Fibroblast of lung (primary cell): ENCODE data around the gene UNC5A. TPM values are rescaled to one million over a fixed set of nuclear protein-coding genes. Genes with fewer than 3 reads are reported as not detected.

Experiments
- DNase-seq, 2 donors: peaks; one replicate each; pipeline versions ENCODE4 v3.0.0 to v3.0.0-alpha.2; 2010; ENCODE audit warnings: low read depth in 2 of 2
- H2AFZ ChIP-seq: 2 replicates; pipeline ENCODE4 v1.5.1; 2012; ENCODE audit warnings: low read length, control low read depth, inconsistent platforms
- H3K27ac ChIP-seq: 2 replicates; pipeline ENCODE4 v1.5.1; 2011; ENCODE audit warnings: low read length, control low read depth; ENCODE audit not compliant: insufficient read depth
- H3K27me3 ChIP-seq: 2 replicates; pipeline ENCODE4 v1.5.1; 2011; ENCODE audit warnings: mild to moderate bottlenecking, low read length; ENCODE audit not compliant: control insufficient read depth, insufficient read depth
- H3K36me3 ChIP-seq: 2 replicates; pipeline ENCODE4 v1.5.1; 2011; ENCODE audit warnings: low read length; ENCODE audit not compliant: control insufficient read depth, insufficient read depth
- H3K4me1 ChIP-seq: 2 replicates; pipeline ENCODE4 v1.5.1; 2011; ENCODE audit warnings: low read length; ENCODE audit not compliant: control insufficient read depth, insufficient read depth; ENCODE audit errors: extremely low read depth
- H3K4me2 ChIP-seq: 2 replicates; pipeline ENCODE4 v1.5.1; 2011; ENCODE audit warnings: low read length, control low read depth; ENCODE audit not compliant: insufficient read depth; ENCODE audit errors: extremely low read depth
- H3K4me3 ChIP-seq, 4 experiments: fragments of 200-600 bp in 1 of 4; sonication (generic) in 1 of 4; replicated peaks in 1 of 4; 2 replicates each; pipeline ENCODE4 v1.5.1; 2011 to 2016; ENCODE audit warnings: low read length in 4 of 4, low read depth in 3 of 4, mild to moderate bottlenecking in 3 of 4, control low read depth in 2 of 4, inconsistent platforms in 1 of 4, mixed read lengths in 1 of 4; ENCODE audit not compliant: insufficient read depth in 1 of 4; ENCODE audit errors: control extremely low read depth in 1 of 4
- H3K79me2 ChIP-seq: 2 replicates; pipeline ENCODE4 v1.5.1; 2012; ENCODE audit warnings: mild to moderate bottlenecking, low read length, inconsistent platforms; ENCODE audit not compliant: control insufficient read depth, insufficient read depth
- H3K9ac ChIP-seq: 2 replicates; pipeline ENCODE4 v1.5.1; 2011; ENCODE audit warnings: mild to moderate bottlenecking, low read length, control low read depth; ENCODE audit not compliant: insufficient read depth
- H3K9me3 ChIP-seq: 2 replicates; pipeline ENCODE4 v1.5.1; 2012; ENCODE audit warnings: low read depth, low read length; ENCODE audit not compliant: control insufficient read depth, insufficient read depth
- H4K20me1 ChIP-seq: 2 replicates; pipeline ENCODE4 v1.5.1; 2011; ENCODE audit warnings: low read length; ENCODE audit not compliant: control insufficient read depth, insufficient read depth; ENCODE audit errors: extremely low read depth
- EZH2 ChIP-seq: IDR thresholded peaks from 2 replicates; pipeline ENCODE4 v1.5.1; 2012; ENCODE audit warnings: low read length, control low read depth, mild to moderate bottlenecking; ENCODE audit errors: missing control alignments
- polyA plus RNA-seq, 2 donors: library from polyadenylated mRNA; depleted of rRNA in 1 of 2; stranded (reverse) in 1 of 2; unstranded in 1 of 2; fragments of >200 nt; gene quantifications; 2 replicates each; pipeline ENCODE4 v1.2.1, GENCODE V29; 2011 to 2012; ENCODE audit warnings: missing spikeins in 1 of 2
- total RNA-seq: library from RNA; depleted of rRNA; stranded (reverse); fragments of >200 nt; gene quantifications from 2 replicates; pipeline ENCODE4 v1.2.1, GENCODE V29; 2014
- TF ChIP-seq, protein P1 (sequence below), 2 donors: IDR thresholded peaks in 1 of 2; conservative IDR thresholded peaks in 1 of 2; 1 replicate in 1 of 2; 2 replicates in 1 of 2; pipeline ENCODE4 v1.5.1; 2011 to 2012; ENCODE audit warnings: low read length in 2 of 2, control low read depth in 1 of 2, inconsistent platforms in 1 of 2, low read depth in 1 of 2, mild to moderate bottlenecking in 1 of 2

The UNC5A gene
- total and polyA plus RNA-seq, 2 donors (not counting 1 experiment from before 2014, with no cell fraction given): not detected

- Histone ChIP-seq H3K4me3 (no peak overlapping the region), H2AFZ (no peak overlapping the region), H4K20me1 (no peaks in the 10 kb centered on the region), H3K4me1 (no peaks in the 10 kb centered on the region), H3K79me2 (no peaks in the 10 kb centered on the region), H3K9ac (no peak overlapping the region), H3K4me2 (no peak overlapping the region), H3K27ac (no peak overlapping the region), H3K27me3 (peaks cover 16% of the 10 kb centered on the region), H3K9me3 (no peaks in the 10 kb centered on the region), H3K36me3 (no peaks in the 10 kb centered on the region)
- DNase-seq: no peak
- TF ChIP-seq, protein P1, sequence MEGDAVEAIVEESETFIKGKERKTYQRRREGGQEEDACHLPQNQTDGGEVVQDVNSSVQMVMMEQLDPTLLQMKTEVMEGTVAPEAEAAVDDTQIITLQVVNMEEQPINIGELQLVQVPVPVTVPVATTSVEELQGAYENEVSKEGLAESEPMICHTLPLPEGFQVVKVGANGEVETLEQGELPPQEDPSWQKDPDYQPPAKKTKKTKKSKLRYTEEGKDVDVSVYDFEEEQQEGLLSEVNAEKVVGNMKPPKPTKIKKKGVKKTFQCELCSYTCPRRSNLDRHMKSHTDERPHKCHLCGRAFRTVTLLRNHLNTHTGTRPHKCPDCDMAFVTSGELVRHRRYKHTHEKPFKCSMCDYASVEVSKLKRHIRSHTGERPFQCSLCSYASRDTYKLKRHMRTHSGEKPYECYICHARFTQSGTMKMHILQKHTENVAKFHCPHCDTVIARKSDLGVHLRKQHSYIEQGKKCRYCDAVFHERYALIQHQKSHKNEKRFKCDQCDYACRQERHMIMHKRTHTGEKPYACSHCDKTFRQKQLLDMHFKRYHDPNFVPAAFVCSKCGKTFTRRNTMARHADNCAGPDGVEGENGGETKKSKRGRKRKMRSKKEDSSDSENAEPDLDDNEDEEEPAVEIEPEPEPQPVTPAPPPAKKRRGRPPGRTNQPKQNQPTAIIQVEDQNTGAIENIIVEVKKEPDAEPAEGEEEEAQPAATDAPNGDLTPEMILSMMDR (conservative IDR thresholded peaks at IDR 0.05 in 1 of 2, IDR thresholded peaks at IDR 0.05 in 1 of 2; ENCODE audit: low read depth in 1 of 2, low read length in 2 of 2): no peak
- no peak for TF ChIP-seq EZH2
These were observed 81.1 kb downstream of the UNC5A start for GRCh38 chr5:176891331-176891958.

DNA sequence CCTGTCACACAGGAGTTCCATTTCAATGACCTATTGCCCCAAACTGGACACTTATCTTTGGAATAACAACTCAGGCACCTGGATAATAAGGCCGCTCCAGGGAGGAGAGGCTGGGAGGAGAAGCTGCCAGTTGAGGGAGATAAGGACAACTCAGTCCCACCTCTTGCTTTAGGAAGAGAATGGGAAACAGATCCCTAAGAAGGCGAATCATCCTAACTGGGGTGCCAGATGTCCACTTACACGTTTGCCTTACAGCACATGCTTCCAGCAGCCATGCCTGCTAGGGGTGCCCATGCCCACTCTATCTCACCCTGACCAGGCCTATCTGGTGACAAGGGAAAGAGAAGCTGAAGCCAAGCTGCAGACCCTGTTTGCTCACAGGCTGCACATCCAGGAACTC, 82.3 kb downstream of the UNC5A start:
- no peak for DNase-seq
- TF ChIP-seq, protein P1 (conservative IDR thresholded peaks at IDR 0.05 in 1 of 2, IDR thresholded peaks at IDR 0.05 in 1 of 2; ENCODE audit: low read depth in 1 of 2, low read length in 2 of 2): no peak
- no peak for TF ChIP-seq EZH2
- Histone ChIP-seq H4K20me1 (no peaks in the 10 kb centered on the region), H3K27me3 (peaks cover 16% of the 10 kb centered on the region), H3K27ac (no peak overlapping the region), H2AFZ (no peak overlapping the region), H3K9ac (no peak overlapping the region), H3K4me2 (no peak overlapping the region), H3K9me3 (no peaks in the 10 kb centered on the region), H3K36me3 (no peaks in the 10 kb centered on the region), H3K79me2 (no peaks in the 10 kb centered on the region), H3K4me3 (no peak overlapping the region), H3K4me1 (no peaks in the 10 kb centered on the region)

GRCh38 chr5:176894298-176894697, 83.9 kb downstream of the UNC5A start:
- TF ChIP-seq, protein P1 (conservative IDR thresholded peaks at IDR 0.05 in 1 of 2, IDR thresholded peaks at IDR 0.05 in 1 of 2; ENCODE audit: low read depth in 1 of 2, low read length in 2 of 2): no peak
- no peak for TF ChIP-seq EZH2

More at GRCh38 chr5:176894298-176894697, 83.9 kb downstream of the UNC5A start:
- no peak for DNase-seq
- Histone ChIP-seq H3K36me3 (no peaks in the 10 kb centered on the region), H3K27me3 (peaks cover 16% of the 10 kb centered on the region), H3K9me3 (no peaks in the 10 kb centered on the region), H3K4me2 (no peak overlapping the region), H3K9ac (no peak overlapping the region), H3K27ac (no peak overlapping the region), H3K79me2 (no peaks in the 10 kb centered on the region), H3K4me1 (no peaks in the 10 kb centered on the region), H3K4me3 (no peak overlapping the region), H2AFZ (no peak overlapping the region), H4K20me1 (no peaks in the 10 kb centered on the region)
